HG02938 (cell line): ENCODE measurements around the gene AQP4.

ENCODE experiments used
- ATAC-seq: cut with Tn5 transposase; IDR thresholded peaks from one replicate; pipeline ENCODE4 v1.9.1; 2021; ENCODE audit warnings: mild to moderate bottlenecking, moderate library complexity; ENCODE audit not compliant: unreplicated experiment

AQP4 gene

GRCh38 chr18:26843760-26844159, 21.7 kb downstream of the AQP4 start:
- no peak for ATAC-seq

GRCh38 chr18:26840965-26841364, 24.5 kb downstream of the AQP4 start:
- ATAC-seq, result no peak

GRCh38 chr18:26839609-26840008, 25.9 kb downstream of the AQP4 start:
- ATAC-seq, result no peak

GRCh38 chr18:26832302-26832701, 33.2 kb downstream of the AQP4 start:
- ATAC-seq, result no peak

GRCh38 chr18:26827581-26827980, 37.9 kb downstream of the AQP4 start:
- no peak for ATAC-seq

- ATAC-seq, result no peak
Measured at GRCh38 chr18:26826656-26827235, 38.8 kb downstream of the AQP4 start.

GRCh38 chr18:26821181-26821580, 44.3 kb downstream of the AQP4 start:
- ATAC-seq, result no peak

GRCh38 chr18:26819046-26819445, 46.5 kb downstream of the AQP4 start:
- no peak for ATAC-seq

- ATAC-seq, result no peak
Measured at GRCh38 chr18:26818461-26818860, 47.0 kb downstream of the AQP4 start.

GRCh38 chr18:26813043-26813442, 52.5 kb downstream of the AQP4 start:
- ATAC-seq, result no peak

- ATAC-seq, result no peak
Measured at GRCh38 chr18:26812462-26812861, 53.0 kb downstream of the AQP4 start.

- ATAC-seq, result no peak
Measured at GRCh38 chr18:26809346-26809745, 56.2 kb downstream of the AQP4 start.

- no peak for ATAC-seq
Measured at GRCh38 chr18:26806224-26806623, 59.3 kb downstream of the AQP4 start.

- no peak for ATAC-seq
Measured at GRCh38 chr18:26804519-26804918, 61.0 kb downstream of the AQP4 start.

GRCh38 chr18:26803643-26804042, 61.9 kb downstream of the AQP4 start:
- ATAC-seq, result no peak

- no peak for ATAC-seq
Measured at GRCh38 chr18:26802330-26803200, 62.9 kb downstream of the AQP4 start.
